Neural cell (in vitro differentiated cells): ENCODE measurements around the gene CGGBP1.

Experiments used
- CTCF ChIP-seq: fragments of 450-650 bp; IDR thresholded peaks from 2 replicates; pipeline ENCODE4 v1.5.1; 2014; ENCODE audit warnings: antibody characterized with exemption, mild to moderate bottlenecking, moderate library complexity; ENCODE audit not compliant: poor library complexity, severe bottlenecking
- EP300 ChIP-seq: fragments of 450-650 bp; conservative IDR thresholded peaks from 2 replicates; pipeline ENCODE4 v1.6.1; 2014; ENCODE audit warnings: antibody characterized with exemption, mild to moderate bottlenecking, moderate library complexity; ENCODE audit not compliant: poor library complexity, severe bottlenecking
- REST ChIP-seq: IDR thresholded peaks from 2 replicates; pipeline ENCODE4 v1.6.1; 2012; ENCODE audit warnings: borderline replicate concordance
- TAF1 ChIP-seq: IDR thresholded peaks from 2 replicates; pipeline ENCODE4 v1.6.1; 2012; ENCODE audit warnings: low read depth

GRCh38 chr3:88030210-88030609 lies 28.6 kb downstream of the CGGBP1 start:
- no peak for TF ChIP-seq CTCF
- TF ChIP-seq TAF1: no peak
- TF ChIP-seq REST: no peak
- no peak for TF ChIP-seq EP300
